SK-MEL-5 (cell line): ENCODE measurements around the gene SELENOW. TPM values are rescaled to one million over a fixed set of nuclear protein-coding genes. Genes with fewer than 3 reads are reported as not detected.
"Not testable (repeated sequence)": the region's sequence is repeated elsewhere in the genome, so short reads cannot be mapped to it uniquely, and the experiment has no call there.

Experiments
- DNase-seq: peaks from one replicate; pipeline ENCODE4 v3.0.0-alpha.2; 2016; ENCODE audit warnings: low read depth, low spot score
- in situ Hi-C: cut with HindIII; loops from 2 replicates; pipeline ENCODE4 v1.10.0; 2016; ENCODE audit warnings: low sequenced_read_pairs, high pct_unique_total_duplicates, low pct_unique_long_range_greater_than_20kb
- polyA plus RNA-seq, 2 experiments: library from polyadenylated mRNA; depleted of rRNA; stranded (reverse); fragments of >200 nt; gene quantifications; 2 replicates each; pipeline ENCODE4 v1.2.3, GENCODE V29; 2015
- total RNA-seq: library from RNA; depleted of rRNA; stranded (reverse); fragments of >200 nt; shearing (Covaris generic); gene quantifications from 2 replicates; pipeline ENCODE4 v1.2.3, GENCODE V29; 2014; rRNA removed

SELENOW gene
- 206 and 228 TPM in 2 replicates for total RNA-seq
- polyA plus RNA-seq (2015; cell fraction: cytosol; rRNA removed) = 184 and 215 TPM in 2 replicates
- 128 and 137 TPM in 2 replicates for polyA plus RNA-seq (2015; cell fraction: nucleus; rRNA removed)

- in situ Hi-C loops = no loop called here
- DNase-seq = peak; percentile 47
Observed at GRCh38 chr19:47778049-47778953, at the start of gene SELENOW. SELENOW (plus strand) TSS chr19:47778703; CDS start chr19:47778786, 83 bp downstream.

- DNase-seq = no peak
- in situ Hi-C loops = no loop called here
Observed at GRCh38 chr19:47729468-47729798, 49.1 kb upstream of the SELENOW start.

GRCh38 chr19:47729799-47730520 is 48.5 kb upstream of the SELENOW start:
- in situ Hi-C loops = no loop called here
- DNase-seq = no peak

- DNase-seq = no peak
- in situ Hi-C loops = no loop called here
Observed at GRCh38 chr19:47730521-47730889, 48.0 kb upstream of the SELENOW start.

- no peak for DNase-seq
- in situ Hi-C loops = no loop called here
Observed at GRCh38 chr19:47730910-47731309, 47.6 kb upstream of the SELENOW start.

- in situ Hi-C loops = no loop called here
- DNase-seq = no peak
Observed at GRCh38 chr19:47735131-47735530, 43.4 kb upstream of the SELENOW start.

GRCh38 chr19:47740866-47741519 is 37.5 kb upstream of the SELENOW start:
- in situ Hi-C loops = no loop called here
- DNase-seq = no peak

- no peak for DNase-seq
- in situ Hi-C loops = no loop called here
Observed at GRCh38 chr19:47741544-47742140, 36.9 kb upstream of the SELENOW start.

- in situ Hi-C loops = no loop called here
- DNase-seq = no peak
Observed at GRCh38 chr19:47742634-47743033, 35.9 kb upstream of the SELENOW start.

GRCh38 chr19:47745010-47745901 is 33.2 kb upstream of the SELENOW start, which contains the start of gene NOP53:
NOP53 (plus strand) TSS chr19:47745546; CDS start chr19:47745560, 14 bp downstream.
- peak; percentile 97 for DNase-seq
- in situ Hi-C loops = no loop called here

- DNase-seq, in situ Hi-C loops: not testable (repeated sequence)
Observed at GRCh38 chr19:47746129-47746528, 32.4 kb upstream of the SELENOW start.

- in situ Hi-C loops = no loop called here
- no peak for DNase-seq
Observed at GRCh38 chr19:47749326-47749725, 29.2 kb upstream of the SELENOW start.

- in situ Hi-C loops = no loop called here
- DNase-seq = no peak
Observed at GRCh38 chr19:47750752-47751151, 27.8 kb upstream of the SELENOW start.

- DNase-seq = no peak
- in situ Hi-C loops = no loop called here
Observed at GRCh38 chr19:47752440-47753211, 25.9 kb upstream of the SELENOW start.

GRCh38 chr19:47754206-47755064 is 24.1 kb upstream of the SELENOW start:
- in situ Hi-C loops = no loop called here

More at GRCh38 chr19:47754206-47755064, 24.1 kb upstream of the SELENOW start:
- no peak for DNase-seq
